GM21576 (cell line): ENCODE results near the gene AURKAIP1.

Source experiments
- ATAC-seq: cut with Tn5 transposase; IDR thresholded peaks from one replicate; pipeline ENCODE4 v1.9.1; 2021; ENCODE audit warnings: mild to moderate bottlenecking, moderate library complexity; ENCODE audit not compliant: unreplicated experiment

The AURKAIP1 gene

GRCh38 chr1:1335283-1335682 is 39.7 kb downstream of the AURKAIP1 start:
- no peak for ATAC-seq

- ATAC-seq: no peak
Measured at GRCh38 chr1:1334835-1335234, 40.2 kb downstream of the AURKAIP1 start.

- ATAC-seq: no peak
Measured at GRCh38 chr1:1333551-1334241, 41.3 kb downstream of the AURKAIP1 start.

DNA sequence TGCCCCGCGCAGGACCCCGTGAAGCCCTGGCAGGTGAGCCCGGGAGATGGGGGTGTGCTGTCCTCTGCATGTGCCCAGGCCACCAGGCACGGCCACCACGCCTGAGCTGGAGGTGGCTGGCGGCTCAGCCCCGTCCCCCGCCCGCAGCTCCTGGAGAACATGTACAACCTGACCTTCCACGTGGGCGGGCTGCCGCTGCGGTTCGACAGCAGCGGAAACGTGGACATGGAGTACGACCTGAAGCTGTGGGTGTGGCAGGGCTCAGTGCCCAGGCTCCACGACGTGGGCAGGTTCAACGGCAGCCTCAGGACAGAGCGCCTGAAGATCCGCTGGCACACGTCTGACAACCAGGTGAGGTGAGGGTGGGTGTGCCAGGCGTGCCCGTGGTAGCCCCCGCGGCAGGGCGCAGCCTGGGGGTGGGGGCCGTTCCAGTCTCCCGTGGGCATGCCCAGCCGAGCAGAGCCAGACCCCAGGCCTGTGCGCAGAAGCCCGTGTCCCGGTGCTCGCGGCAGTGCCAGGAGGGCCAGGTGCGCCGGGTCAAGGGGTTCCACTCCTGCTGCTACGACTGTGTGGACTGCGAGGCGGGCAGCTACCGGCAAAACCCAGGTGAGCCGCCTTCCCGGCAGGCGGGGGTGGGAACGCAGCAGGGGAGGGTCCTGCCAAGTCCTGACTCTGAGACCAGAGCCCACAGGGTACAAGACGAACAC is 42.1 kb downstream of the AURKAIP1 start:
- ATAC-seq: no peak

DNA sequence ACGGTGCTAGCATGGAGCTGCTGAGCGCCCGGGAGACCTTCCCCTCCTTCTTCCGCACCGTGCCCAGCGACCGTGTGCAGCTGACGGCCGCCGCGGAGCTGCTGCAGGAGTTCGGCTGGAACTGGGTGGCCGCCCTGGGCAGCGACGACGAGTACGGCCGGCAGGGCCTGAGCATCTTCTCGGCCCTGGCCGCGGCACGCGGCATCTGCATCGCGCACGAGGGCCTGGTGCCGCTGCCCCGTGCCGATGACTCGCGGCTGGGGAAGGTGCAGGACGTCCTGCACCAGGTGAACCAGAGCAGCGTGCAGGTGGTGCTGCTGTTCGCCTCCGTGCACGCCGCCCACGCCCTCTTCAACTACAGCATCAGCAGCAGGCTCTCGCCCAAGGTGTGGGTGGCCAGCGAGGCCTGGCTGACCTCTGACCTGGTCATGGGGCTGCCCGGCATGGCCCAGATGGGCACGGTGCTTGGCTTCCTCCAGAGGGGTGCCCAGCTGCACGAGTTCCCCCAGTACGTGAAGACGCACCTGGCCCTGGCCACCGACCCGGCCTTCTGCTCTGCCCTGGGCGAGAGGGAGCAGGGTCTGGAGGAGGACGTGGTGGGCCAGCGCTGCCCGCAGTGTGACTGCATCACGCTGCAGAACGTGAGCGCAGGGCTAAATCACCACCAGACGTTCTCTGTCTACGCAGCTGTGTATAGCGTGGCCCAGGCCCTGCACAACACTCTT is 42.8 kb downstream of the AURKAIP1 start:
- no peak for ATAC-seq

GRCh38 chr1:1331068-1331965 is 43.7 kb downstream of the AURKAIP1 start, which contains the start of gene TAS1R3:
TAS1R3 (plus strand) TSS chr1:1331280; CDS start chr1:1331346, 66 bp downstream.
- no peak for ATAC-seq

GRCh38 chr1:1330366-1331067 is 44.5 kb downstream of the AURKAIP1 start:
- ATAC-seq: no peak

DNA sequence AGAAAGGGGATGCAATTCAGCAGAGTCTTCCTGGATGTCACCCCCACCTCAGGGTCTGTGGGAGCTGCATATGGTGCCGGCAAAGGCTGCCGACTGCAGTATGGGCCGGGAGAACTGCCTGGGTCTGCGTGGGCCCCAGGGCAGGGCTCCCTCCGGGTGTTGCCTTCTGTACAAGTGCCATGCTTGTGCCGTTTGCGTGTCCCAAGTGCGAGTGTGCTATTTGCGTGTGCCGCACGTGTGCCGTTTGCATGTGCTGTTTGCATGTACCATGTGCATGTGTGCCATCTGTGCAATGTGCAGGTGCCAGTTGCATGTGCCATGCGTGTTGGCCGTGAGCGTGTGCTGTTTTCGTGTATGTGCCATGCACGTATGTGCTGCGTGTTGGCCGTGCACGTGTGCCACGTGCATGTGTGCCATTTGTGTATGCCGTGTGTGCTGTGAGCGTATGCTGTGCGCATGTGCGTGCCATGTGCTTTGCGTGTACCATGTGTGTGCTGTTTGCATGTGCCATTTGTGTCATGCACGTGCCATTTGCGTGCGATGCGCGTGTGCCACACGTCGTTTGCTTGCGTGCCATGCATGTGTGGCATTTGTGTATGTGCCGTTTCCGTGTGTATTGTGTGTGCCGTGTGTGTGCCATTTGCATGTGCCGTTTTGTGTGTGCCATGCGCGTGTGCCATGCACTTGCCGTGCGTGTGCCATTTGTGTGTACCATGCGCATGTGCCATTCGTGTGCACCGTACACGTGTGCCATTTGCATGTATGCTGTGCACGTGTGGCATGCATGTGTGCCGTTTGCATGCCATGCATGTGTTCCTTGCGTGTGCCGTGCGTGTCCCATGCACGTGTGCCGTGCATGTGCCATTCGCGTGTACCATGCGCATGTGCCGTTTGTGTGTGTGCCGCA is 45.5 kb downstream of the AURKAIP1 start:
- no peak for ATAC-seq

DNA sequence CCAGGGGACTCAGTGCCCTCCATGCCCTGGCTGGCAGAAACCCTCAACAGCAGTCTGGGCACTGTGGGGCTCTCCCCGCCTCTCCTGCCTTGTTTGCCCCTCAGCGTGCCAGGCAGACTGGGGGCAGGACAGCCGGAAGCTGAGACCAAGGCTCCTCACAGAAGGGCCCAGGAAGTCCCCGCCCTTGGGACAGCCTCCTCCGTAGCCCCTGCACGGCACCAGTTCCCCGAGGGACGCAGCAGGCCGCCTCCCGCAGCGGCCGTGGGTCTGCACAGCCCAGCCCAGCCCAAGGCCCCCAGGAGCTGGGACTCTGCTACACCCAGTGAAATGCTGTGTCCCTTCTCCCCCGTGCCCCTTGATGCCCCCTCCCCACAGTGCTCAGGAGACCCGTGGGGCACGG is 46.8 kb downstream of the AURKAIP1 start:
- ATAC-seq: no peak

DNA sequence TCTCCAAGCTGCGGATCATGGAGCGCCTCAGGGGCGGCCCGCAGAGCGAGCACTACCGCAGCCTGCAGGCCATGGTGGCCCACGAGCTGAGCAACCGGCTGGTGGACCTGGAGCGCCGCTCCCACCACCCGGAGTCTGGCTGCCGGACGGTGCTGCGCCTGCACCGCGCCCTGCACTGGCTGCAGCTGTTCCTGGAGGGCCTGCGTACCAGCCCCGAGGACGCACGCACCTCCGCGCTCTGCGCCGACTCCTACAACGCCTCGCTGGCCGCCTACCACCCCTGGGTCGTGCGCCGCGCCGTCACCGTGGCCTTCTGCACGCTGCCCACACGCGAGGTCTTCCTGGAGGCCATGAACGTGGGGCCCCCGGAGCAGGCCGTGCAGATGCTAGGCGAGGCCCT is 47.7 kb downstream of the AURKAIP1 start:
- ATAC-seq: no peak

- ATAC-seq: no peak
Measured at GRCh38 chr1:1326075-1326605, 48.9 kb downstream of the AURKAIP1 start.

GRCh38 chr1:1325288-1326074 is 49.5 kb downstream of the AURKAIP1 start:
- no peak for ATAC-seq

GRCh38 chr1:1324524-1325287 is 50.3 kb downstream of the AURKAIP1 start, which contains the start of the genes CPTP and INTS11:
CPTP (plus strand) TSS chr1:1324802; CDS start chr1:1326911, 2,109 bp downstream.
INTS11 (minus strand) TSS chr1:1324660; CDS start chr1:1324608, 52 bp downstream.
- ATAC-seq: peak; percentile 76

- ATAC-seq: peak; percentile 9
Measured at GRCh38 chr1:1324084-1324523, 50.9 kb downstream of the AURKAIP1 start.
